Spleen (tissue), 11 donors: ENCODE measurements around the gene C2orf15. TPM values are rescaled to one million over a fixed set of nuclear protein-coding genes. Genes with fewer than 3 reads are reported as not detected.

Source experiments
- DNase-seq: peaks from one replicate; pipeline ENCODE4 v3.0.0-alpha.2; 2020
- H3K27ac ChIP-seq, 8 donors: fragments of 200-600 bp; sonication (generic) in 7 of 8; 1 replicate in 4 of 8; 2 replicates in 4 of 8; pipeline versions ENCODE4 v1.5.0 to v1.8.0; 2016 to 2021; ENCODE audit warnings: inconsistent platforms in 4 of 8, mild to moderate bottlenecking in 4 of 8, moderate library complexity in 1 of 8
- H3K27me3 ChIP-seq, 7 donors: fragments of 200-600 bp; sonication (generic) in 6 of 7; replicated peaks in 1 of 7; 1 replicate in 4 of 7; 2 replicates in 3 of 7; pipeline versions ENCODE4 v1.5.0 to v1.8.0; 2016 to 2021; ENCODE audit warnings: inconsistent platforms in 3 of 7, mild to moderate bottlenecking in 1 of 7
- H3K36me3 ChIP-seq, 6 donors: fragments of 200-600 bp; sonication (generic) in 5 of 6; 1 replicate in 4 of 6; 2 replicates in 2 of 6; pipeline versions ENCODE4 v1.5.0 to v1.8.0; 2016 to 2021; ENCODE audit warnings: inconsistent platforms in 2 of 6
- H3K4me1 ChIP-seq, 6 donors: fragments of 200-600 bp; sonication (generic) in 5 of 6; 1 replicate in 3 of 6; 2 replicates in 3 of 6; pipeline versions ENCODE4 v1.5.0 to v1.8.0; 2016 to 2021; ENCODE audit warnings: inconsistent platforms in 3 of 6
- H3K4me3 ChIP-seq, 8 donors: fragments of 200-600 bp; sonication (generic) in 7 of 8; 1 replicate in 4 of 8; 2 replicates in 4 of 8; pipeline versions ENCODE4 v1.5.0 to v1.8.0; 2016 to 2021; ENCODE audit warnings: inconsistent platforms in 4 of 8, mild to moderate bottlenecking in 4 of 8, moderate library complexity in 2 of 8
- H3K9me3 ChIP-seq, 8 donors: fragments of 200-600 bp; sonication (generic) in 7 of 8; 1 replicate in 4 of 8; 2 replicates in 4 of 8; pipeline versions ENCODE4 v1.5.0 to v1.8.0; 2016 to 2021; ENCODE audit warnings: inconsistent platforms in 4 of 8
- CTCF ChIP-seq, 11 experiments: fragments of 200-600 bp in 7 of 11; fragments of 450-650 bp in 4 of 11; sonication (generic) in 4 of 11; IDR thresholded peaks in 8 of 11; conservative IDR thresholded peaks in 3 of 11; 1 replicate in 7 of 11; 2 replicates in 4 of 11; pipeline versions ENCODE4 v1.4.0 to v1.8.0; 2016 to 2021; ENCODE audit warnings: antibody characterized with exemption in 11 of 11, inconsistent platforms in 4 of 11, mild to moderate bottlenecking in 1 of 11
- POLR2A ChIP-seq, 3 donors: fragments of 450-650 bp; IDR thresholded peaks; one replicate each; pipeline ENCODE4 v1.5.1; 2017; ENCODE audit warnings: antibody characterized with exemption in 3 of 3, mild to moderate bottlenecking in 1 of 3
- POLR2AphosphoS5 ChIP-seq, 3 donors: sonication (generic); formaldehyde crosslinking; IDR thresholded peaks; one replicate each; pipeline ENCODE4 v1.5.1; 2017; ENCODE audit warnings: antibody characterized with exemption in 3 of 3
- WGBS, 5 donors: extraction: QIAGEN DNeasy Blood & Tissue Kit in 3 of 5; methylation state at CpG; one replicate each; pipeline versions ENCODE4 v1.1.5 to v1.1.7; 2013 to 2018; 5-methylcytosine and 5-hydroxymethylcytosine counted together
- intact Hi-C: fragments of 100-400 bp; cut with DNase I; formaldehyde crosslinking; loops from one replicate; pipeline ENCODE4 v1.15.0; 2023; ENCODE audit warnings: low total_unique reads
- polyA plus RNA-seq, 3 donors: library from polyadenylated mRNA; stranded (reverse); fragments of 200-250 nt; gene quantifications; one replicate each; pipeline ENCODE4 v1.2.1, GENCODE V29; 2013
- total RNA-seq, 7 donors: library from RNA; depleted of rRNA in 3 of 7; stranded (reverse); fragments of >200 nt in 3 of 7; fragmentation: NEBNext Ultra II Directional in 4 of 7; extraction: Animal tissue kit (Norgen Biotek cat#: 25700) in 4 of 7; gene quantifications; one replicate each; pipeline versions ENCODE4 v1.1.0 to v1.2.1, GENCODE V29; 2016 to 2021
- donor health status: healthy with polysubstance abuse.
- donor health status: DM: no; HTN: no; CAD: no; lungs with moderate emphysema.
- donor health status: DM: no; HTN: no; CAD: no.
- donor health status: Bipolar disorder and iron deficiency.
- donor health status: healthy.
- donor health status: DM: no; HTN: no; CAD: no.
- donor health status: DM: yes; HTN: yes; CAD: no.

Gene C2orf15
- total and polyA plus RNA-seq, 10 donors = 0.52 to 2.4 (median 1.4) TPM

GRCh38 chr2:99180755-99181623 lies 39.5 kb downstream of the C2orf15 start, which contains the start of the genes MITD1 and MRPL30:
Gene MITD1 (minus strand): TSS chr2:99181058. CDS start chr2:99180981, 77 bp downstream.
Gene MRPL30 (plus strand): TSS chr2:99181184. CDS start chr2:99186204, 5,020 bp downstream.
- WGBS, 5 donors = 0 to 1% (median 1%) methylated on average over 33 to 39 of the region's 39 CpGs
- DNase-seq = peak; percentile 96
- intact Hi-C loops = loop anchor here (10.0 kb wide), 1 partner anchor 154 kb away; the partner anchor contains the start of genes EIF5B and TXNDC9

GRCh38 chr2:99181624-99182000 lies 40.1 kb downstream of the C2orf15 start:
- no peaks in the 10 kb centered on the region for H3K9me3 ChIP-seq
- DNase-seq = no peak
- no peaks in the 10 kb centered on the region for H3K27me3 ChIP-seq
- no peak for TF ChIP-seq CTCF (IDR thresholded peaks at IDR 0.05 in 8 of 11, conservative IDR thresholded peaks at IDR 0.05 in 3 of 11)
- no peak for TF ChIP-seq POLR2A (IDR thresholded peaks at IDR 0.05)
- TF ChIP-seq POLR2AphosphoS5 (IDR thresholded peaks at IDR 0.05) = no peak
- H3K4me1 ChIP-seq = peaks cover 33 to 87% (median 65%) of the 10 kb centered on the region in 6 donors
- intact Hi-C loops = loop anchor here (10.0 kb wide), 1 partner anchor 153 kb away; the partner anchor contains the start of genes EIF5B and TXNDC9
- peak overlapping the region in 5 of 8 donors; percentile 83 to 90 (median 88) for H3K27ac ChIP-seq
- 2 to 12% (median 3%) methylated on average over 4 of the region's 4 CpGs for whole genome bisulfite sequencing, 5 donors
- H3K36me3 ChIP-seq = peaks cover 0 to 18% (median under 1%) of the 10 kb centered on the region in 6 donors
- peak overlapping the region; percentile 66 to 90 (median 84) for H3K4me3 ChIP-seq

More at GRCh38 chr2:99180755-99181623, 39.5 kb downstream of the C2orf15 start, which contains the start of the genes MITD1 and MRPL30:
- Histone ChIP-seq H3K4me3 (peak within 1 kb of the TSS; percentile 66 to 90 (median 84)), H3K27ac (peak within 1 kb of the TSS; percentile 58 to 90 (median 86)), H3K4me1 (peaks cover 33 to 89% (median 65%) of the 10 kb centered on the region in 6 donors), H3K27me3 (no peaks in the 10 kb centered on the region), H3K9me3 (no peaks in the 10 kb centered on the region), H3K36me3 (peaks cover 0 to 16% (median 0%) of the 10 kb centered on the region in 6 donors)
- TF ChIP-seq POLR2A (IDR thresholded peaks at IDR 0.05) (peak in 1 of 3 donors; percentile 57), CTCF (IDR thresholded peaks at IDR 0.05 in 8 of 11, conservative IDR thresholded peaks at IDR 0.05 in 3 of 11) (peak in 1 of 11 experiments; percentile 27), POLR2AphosphoS5 (IDR thresholded peaks at IDR 0.05) (peak; percentile 83 to 96 (median 92))

- H3K4me3 ChIP-seq = no peak overlapping the region
- no peak for DNase-seq
- intact Hi-C loops = loop anchor here (10.0 kb wide), 1 partner anchor 152 kb away; the partner anchor contains the start of genes EIF5B and TXNDC9
- no peak overlapping the region for H3K27ac ChIP-seq
- WGBS, 5 donors = 94 to 98% (median 98%) methylated on average over 3 of the region's 3 CpGs
- peaks cover 0 to 23% (median 6%) of the 10 kb centered on the region in 6 donors for H3K36me3 ChIP-seq
- H3K27me3 ChIP-seq = no peaks in the 10 kb centered on the region
- peaks cover 33 to 73% (median 57%) of the 10 kb centered on the region in 6 donors for H3K4me1 ChIP-seq
- no peaks in the 10 kb centered on the region for H3K9me3 ChIP-seq
- TF ChIP-seq POLR2AphosphoS5 (IDR thresholded peaks at IDR 0.05) (no peak), CTCF (IDR thresholded peaks at IDR 0.05 in 8 of 11, conservative IDR thresholded peaks at IDR 0.05 in 3 of 11) (no peak), POLR2A (IDR thresholded peaks at IDR 0.05) (no peak)
Observed at GRCh38 chr2:99183025-99183424, 41.5 kb downstream of the C2orf15 start.
